SJSA1 (cell line): ENCODE data around the gene SQSTM1. TPM values are rescaled to one million over a fixed set of nuclear protein-coding genes. Genes with fewer than 3 reads are reported as not detected.
"Not testable (repeated sequence)": the region's sequence is repeated elsewhere in the genome, so short reads cannot be mapped to it uniquely, and the experiment has no call there.

Experiments
- DNase-seq, 2 experiments: peaks; one replicate each; pipeline ENCODE4 v3.0.0-alpha.2; 2015 to 2020; ENCODE audit warnings: low spot score in 2 of 2, low read depth in 1 of 2
- H3K27ac ChIP-seq: fragments of 250-450 bp; sonication (Bioruptor Pico); 2 replicates; pipeline ENCODE4 v1.5.1; 2020; ENCODE audit warnings: mild to moderate bottlenecking, moderate library complexity
- H3K27me3 ChIP-seq: fragments of 250-450 bp; sonication (Bioruptor Pico); replicated peaks from 2 replicates; pipeline ENCODE4 v1.5.1; 2020; ENCODE audit warnings: mild to moderate bottlenecking, moderate library complexity
- H3K36me3 ChIP-seq: fragments of 250-450 bp; sonication (Bioruptor Pico); 2 replicates; pipeline ENCODE4 v1.5.1; 2020; ENCODE audit warnings: mild to moderate bottlenecking
- H3K4me1 ChIP-seq: fragments of 250-450 bp; sonication (Bioruptor Pico); replicated peaks from 2 replicates; pipeline ENCODE4 v1.6.1; 2021; ENCODE audit warnings: mild to moderate bottlenecking
- H3K4me3 ChIP-seq: fragments of 250-450 bp; sonication (Bioruptor Pico); 2 replicates; pipeline ENCODE4 v1.5.1; 2020; ENCODE audit warnings: mild to moderate bottlenecking
- H3K9me3 ChIP-seq: fragments of 250-450 bp; sonication (Bioruptor Pico); replicated peaks from 2 replicates; pipeline ENCODE4 v1.5.1; 2020; ENCODE audit warnings: mild to moderate bottlenecking
- total RNA-seq: library from RNA; depleted of rRNA; stranded (reverse); fragments of >200 nt; shearing (Covaris generic); gene quantifications from 2 replicates; pipeline ENCODE4 v1.2.3, GENCODE V29; 2014

SQSTM1 gene
- total RNA-seq, 1 experiment from 2014 or later = 298 TPM

GRCh38 chr5:179832039-179832745 is 11.5 kb downstream of the SQSTM1 start:
- no peak overlapping the region for H3K4me3 ChIP-seq
- H3K9me3 ChIP-seq = no peaks in the 10 kb centered on the region
- H3K27ac ChIP-seq = no peak overlapping the region
- peaks cover 89% of the 10 kb centered on the region for H3K36me3 ChIP-seq
- DNase-seq = no peak
- no peaks in the 10 kb centered on the region for H3K27me3 ChIP-seq
- no peaks in the 10 kb centered on the region; the same call in 1 of the 2 replicates for H3K4me1 ChIP-seq

- Histone ChIP-seq H3K9me3 (no peaks in the 10 kb centered on the region), H3K27me3 (no peaks in the 10 kb centered on the region), H3K36me3 (peaks cover 89% of the 10 kb centered on the region), H3K4me3 (no peak overlapping the region), H3K27ac (no peak overlapping the region), H3K4me1 (no peaks in the 10 kb centered on the region; the same call in 1 of the 2 replicates)
- no peak for DNase-seq
Measured at GRCh38 chr5:179833056-179833708, 12.5 kb downstream of the SQSTM1 start.

- H3K27ac ChIP-seq = no peak overlapping the region
- DNase-seq = no peak
- H3K4me3 ChIP-seq = no peak overlapping the region
- no peaks in the 10 kb centered on the region for H3K9me3 ChIP-seq
- peaks cover 89% of the 10 kb centered on the region for H3K36me3 ChIP-seq
- H3K4me1 ChIP-seq = no peaks in the 10 kb centered on the region; the same call in 1 of the 2 replicates
- no peaks in the 10 kb centered on the region for H3K27me3 ChIP-seq
Measured at GRCh38 chr5:179833709-179834070, 13.0 kb downstream of the SQSTM1 start.

- H3K36me3 ChIP-seq = peaks cover 89% of the 10 kb centered on the region
- no peaks in the 10 kb centered on the region; the same call in 1 of the 2 replicates for H3K4me1 ChIP-seq
- no peak for DNase-seq
- H3K4me3 ChIP-seq = no peak overlapping the region
- no peaks in the 10 kb centered on the region for H3K9me3 ChIP-seq
- H3K27ac ChIP-seq = no peak overlapping the region
- H3K27me3 ChIP-seq = no peaks in the 10 kb centered on the region
Measured at GRCh38 chr5:179834120-179834519, 13.4 kb downstream of the SQSTM1 start.

- peaks cover 88% of the 10 kb centered on the region for H3K36me3 ChIP-seq
- not testable (repeated sequence) for DNase-seq, H3K27me3 ChIP-seq, H3K27ac ChIP-seq, H3K4me1 ChIP-seq, H3K4me3 ChIP-seq, H3K9me3 ChIP-seq
Measured at GRCh38 chr5:179834871-179835270, 14.2 kb downstream of the SQSTM1 start.

GRCh38 chr5:179836225-179837019 is 15.7 kb downstream of the SQSTM1 start:
- DNase-seq = peak in 1 of 2 experiments; percentile 30
- Histone ChIP-seq H3K4me3 (no peak overlapping the region), H3K36me3 (peaks cover 88% of the 10 kb centered on the region), H3K27me3 (no peaks in the 10 kb centered on the region), H3K27ac (no peak overlapping the region), H3K9me3 (no peaks in the 10 kb centered on the region), H3K4me1 (no peaks in the 10 kb centered on the region; the same call in 1 of the 2 replicates)

GRCh38 chr5:179837076-179838011 is 16.6 kb downstream of the SQSTM1 start:
- Histone ChIP-seq H3K36me3 (peaks cover 82% of the 10 kb centered on the region), H3K27ac (no peak overlapping the region)

GRCh38 chr5:179839328-179840256 is 18.9 kb downstream of the SQSTM1 start:
- H3K36me3 ChIP-seq = peaks cover 69% of the 10 kb centered on the region
- H3K27ac ChIP-seq = no peak overlapping the region
- no peak overlapping the region for H3K4me3 ChIP-seq
- 0 out of 2 replicates have a peak, but pooled peaks cover 2% of the 10 kb centered on the region for H3K9me3 ChIP-seq
- H3K27me3 ChIP-seq = no peaks in the 10 kb centered on the region
- no peaks in the 10 kb centered on the region; the same call in 1 of the 2 replicates for H3K4me1 ChIP-seq
- no peak for DNase-seq

More at GRCh38 chr5:179837076-179838011, 16.6 kb downstream of the SQSTM1 start:
- DNase-seq = no peak
- no peak overlapping the region for H3K4me3 ChIP-seq
- H3K27me3 ChIP-seq = no peaks in the 10 kb centered on the region
- H3K4me1 ChIP-seq = no peaks in the 10 kb centered on the region; the same call in 1 of the 2 replicates
- no peaks in the 10 kb centered on the region for H3K9me3 ChIP-seq

- no peaks in the 10 kb centered on the region for H3K27me3 ChIP-seq
- peaks cover 70% of the 10 kb centered on the region for H3K36me3 ChIP-seq
- no peak for DNase-seq
- no peak overlapping the region for H3K27ac ChIP-seq
- no peaks in the 10 kb centered on the region; the same call in 1 of the 2 replicates for H3K4me1 ChIP-seq
- H3K9me3 ChIP-seq = peaks cover 4% of the 10 kb centered on the region; the same call in 1 of the 2 replicates
- no peak overlapping the region for H3K4me3 ChIP-seq
Measured at GRCh38 chr5:179840321-179840720, 19.6 kb downstream of the SQSTM1 start.

- Histone ChIP-seq H3K4me1 (no peaks in the 10 kb centered on the region; the same call in 1 of the 2 replicates), H3K27ac (no peak overlapping the region), H3K4me3 (no peak overlapping the region), H3K36me3 (peaks cover 69% of the 10 kb centered on the region), H3K9me3 (peaks cover 4% of the 10 kb centered on the region; the same call in 1 of the 2 replicates), H3K27me3 (no peaks in the 10 kb centered on the region)
- no peak for DNase-seq
Measured at GRCh38 chr5:179840766-179841165, 20.1 kb downstream of the SQSTM1 start.

GRCh38 chr5:179841621-179842020 is 20.9 kb downstream of the SQSTM1 start:
- H3K4me3 ChIP-seq = no peak overlapping the region
- H3K27me3 ChIP-seq = no peaks in the 10 kb centered on the region
- peaks cover 4% of the 10 kb centered on the region; the same call in 1 of the 2 replicates for H3K9me3 ChIP-seq
- no peak overlapping the region for H3K27ac ChIP-seq
- H3K36me3 ChIP-seq = peaks cover 66% of the 10 kb centered on the region
- H3K4me1 ChIP-seq = no peaks in the 10 kb centered on the region; the same call in 1 of the 2 replicates
- no peak for DNase-seq

GRCh38 chr5:179852993-179853547 is 32.4 kb downstream of the SQSTM1 start:
- DNase-seq = no peak
- Histone ChIP-seq H3K4me3 (no peak overlapping the region), H3K27ac (no peak overlapping the region), H3K4me1 (0 out of 2 replicates have a peak, but pooled peaks cover 2% of the 10 kb centered on the region), H3K27me3 (no peaks in the 10 kb centered on the region), H3K36me3 (peaks cover 37% of the 10 kb centered on the region), H3K9me3 (peaks cover 3% of the 10 kb centered on the region; the same call in 1 of the 2 replicates)
